ENCODE data around the gene TAOK1. TPM values are rescaled to one million over a fixed set of nuclear protein-coding genes. Genes with fewer than 3 reads are reported as not detected.
A peak's percentile ranks its signal among the peaks of the same experiment; 100 is the strongest.

The TAOK1 gene
- total RNA-seq, 1 donor from 2014 or later = 41.1 TPM

DNA sequence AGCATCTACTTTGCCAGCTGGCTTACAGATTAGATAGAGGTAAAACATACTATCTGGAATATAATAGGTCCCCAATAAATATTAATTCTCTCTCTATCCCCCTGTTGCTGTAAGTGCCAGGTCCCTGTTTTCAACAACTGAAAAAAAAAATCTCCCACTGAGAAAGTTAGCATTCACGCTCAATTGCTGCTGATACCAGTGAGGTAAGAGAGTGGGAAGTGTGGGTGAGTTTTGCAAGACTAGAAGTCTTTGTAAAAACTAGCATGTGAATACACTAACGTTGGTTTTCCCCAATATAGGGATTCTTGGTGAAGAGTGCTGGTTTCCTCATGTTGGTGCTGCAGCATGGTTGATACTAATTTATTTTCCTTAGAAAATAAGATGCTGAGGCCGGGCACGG lies 11.7 kb upstream of the TAOK1 start:
- DNase-seq (ENCODE audit: low read depth in 2 of 2) = no peak

DNA sequence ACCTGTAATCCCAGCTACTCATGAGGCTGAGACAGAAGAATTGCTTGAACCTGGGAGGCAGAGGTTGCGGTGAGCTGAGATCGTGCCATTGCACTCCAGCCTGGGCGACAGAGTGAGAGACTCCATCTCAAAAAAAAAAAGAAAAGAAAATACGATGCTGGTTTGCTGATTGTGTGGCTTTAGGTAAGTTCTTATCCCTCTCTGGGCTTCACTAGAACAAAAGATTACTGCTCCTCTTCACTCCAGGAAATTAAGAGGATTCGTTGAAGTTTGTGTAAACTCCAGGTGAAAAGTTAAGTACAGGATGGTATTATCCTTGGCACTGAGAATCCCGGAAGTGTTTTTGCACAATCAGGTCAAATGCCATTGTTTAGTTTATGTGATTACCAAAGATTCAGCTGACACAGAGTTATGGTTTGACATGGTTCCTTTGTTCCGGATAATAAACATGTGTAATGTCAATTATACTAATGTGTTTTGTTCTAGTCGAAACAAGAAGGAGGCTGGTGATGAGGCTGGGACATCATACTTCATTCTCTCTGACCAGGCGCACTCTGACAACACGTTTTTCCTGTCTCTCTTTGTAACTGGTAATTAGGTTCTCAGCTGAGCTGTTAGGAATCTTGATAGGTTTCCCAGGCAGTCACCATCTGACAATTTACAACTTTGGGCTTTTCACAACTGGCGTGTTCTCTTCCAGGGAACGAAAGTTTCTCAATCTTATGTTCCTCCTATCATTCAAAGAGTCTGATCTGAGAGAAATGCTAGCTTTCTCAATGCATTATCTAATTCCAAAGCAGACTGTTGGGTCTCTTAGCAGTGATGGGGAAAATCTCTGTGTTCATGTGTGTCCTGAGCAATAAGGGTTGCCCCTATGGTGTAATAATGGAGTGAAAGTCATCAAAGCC lies 10.8 kb upstream of the TAOK1 start:
- peak; percentile 52 to 73 for DNase-seq (ENCODE audit: low read depth in 2 of 2)

DNA sequence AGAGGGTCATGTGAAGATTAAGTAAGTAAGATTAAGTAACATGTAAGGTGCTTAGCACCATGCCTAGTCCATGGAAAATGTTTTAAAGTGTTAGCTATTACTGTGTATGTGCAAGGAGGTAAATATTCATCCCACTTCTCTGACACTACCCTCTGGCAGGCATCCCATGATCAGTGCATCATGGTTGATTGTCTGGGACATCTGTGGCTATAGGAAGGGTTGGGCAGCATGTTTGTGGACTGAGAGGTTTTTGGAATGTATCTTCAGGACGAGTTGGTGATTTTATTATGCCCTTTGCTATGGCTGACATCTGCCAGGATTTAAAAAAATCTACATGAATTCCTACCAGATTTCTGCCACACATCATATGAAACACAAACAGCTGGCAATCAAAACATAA lies 6.5 kb upstream of the TAOK1 start:
- no peak for DNase-seq (ENCODE audit: low read depth in 2 of 2)

DNA sequence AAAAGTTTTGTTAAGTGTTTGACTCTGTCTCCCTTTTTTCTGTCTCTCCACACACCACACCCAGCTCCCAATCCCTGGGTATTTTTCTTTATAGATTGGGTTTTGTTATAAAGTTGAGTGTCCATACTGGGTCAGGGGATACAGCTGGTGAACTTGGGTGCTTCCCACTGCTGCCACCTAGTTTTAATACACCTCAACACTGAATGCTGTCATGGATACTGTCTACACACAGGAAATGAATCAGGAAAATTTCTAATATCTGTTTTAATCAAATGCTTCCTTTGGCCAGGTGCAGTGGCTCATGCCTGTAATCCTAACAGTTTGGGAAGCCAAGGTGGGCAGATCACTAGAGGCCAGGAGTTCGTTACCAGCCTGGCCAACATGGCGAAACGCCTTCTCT lies 5.3 kb upstream of the TAOK1 start:
- DNase-seq (ENCODE audit: low read depth in 2 of 2) = peak; percentile 46 to 66

DNA sequence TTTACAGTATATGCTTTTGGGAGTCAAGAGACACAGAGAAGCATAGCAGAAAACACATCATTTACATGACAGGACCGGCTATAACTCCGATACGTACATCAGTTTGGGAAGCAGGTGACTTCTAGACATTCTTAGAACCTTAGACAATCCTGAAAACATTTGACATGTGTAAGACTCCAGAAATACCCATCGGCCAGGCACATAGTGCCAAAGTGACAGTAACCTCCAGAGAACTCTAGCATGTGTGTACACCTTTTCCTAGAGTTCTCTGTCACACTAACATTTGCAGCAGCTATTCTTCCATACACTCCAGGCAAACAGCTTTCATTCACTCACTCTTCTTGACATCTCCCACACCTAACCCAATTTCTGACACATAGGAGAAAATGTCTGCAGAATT lies 3.4 kb upstream of the TAOK1 start:
- DNase-seq (ENCODE audit: low read depth in 2 of 2) = no peak

DNA sequence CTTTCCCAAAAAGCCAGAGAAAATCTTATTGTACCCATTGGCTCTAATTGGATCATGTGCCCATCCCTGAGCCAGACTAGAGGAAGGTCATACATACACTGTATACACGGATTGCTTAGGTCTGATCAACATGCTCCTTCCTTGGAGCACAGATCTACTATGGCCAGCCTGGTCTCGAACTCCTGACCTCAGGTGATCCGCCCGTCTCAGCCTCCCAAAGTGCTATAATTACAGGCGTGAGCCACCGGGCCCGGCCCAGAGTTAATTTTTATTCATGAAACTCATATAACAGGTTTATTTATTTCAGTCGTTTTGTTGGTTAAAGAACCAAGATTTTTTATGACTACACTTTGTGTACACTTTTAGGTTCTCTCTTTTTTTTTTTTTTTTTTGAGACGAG lies 1.2 kb upstream of the TAOK1 start:
- DNase-seq (ENCODE audit: low read depth in 2 of 2) = no peak

DNA sequence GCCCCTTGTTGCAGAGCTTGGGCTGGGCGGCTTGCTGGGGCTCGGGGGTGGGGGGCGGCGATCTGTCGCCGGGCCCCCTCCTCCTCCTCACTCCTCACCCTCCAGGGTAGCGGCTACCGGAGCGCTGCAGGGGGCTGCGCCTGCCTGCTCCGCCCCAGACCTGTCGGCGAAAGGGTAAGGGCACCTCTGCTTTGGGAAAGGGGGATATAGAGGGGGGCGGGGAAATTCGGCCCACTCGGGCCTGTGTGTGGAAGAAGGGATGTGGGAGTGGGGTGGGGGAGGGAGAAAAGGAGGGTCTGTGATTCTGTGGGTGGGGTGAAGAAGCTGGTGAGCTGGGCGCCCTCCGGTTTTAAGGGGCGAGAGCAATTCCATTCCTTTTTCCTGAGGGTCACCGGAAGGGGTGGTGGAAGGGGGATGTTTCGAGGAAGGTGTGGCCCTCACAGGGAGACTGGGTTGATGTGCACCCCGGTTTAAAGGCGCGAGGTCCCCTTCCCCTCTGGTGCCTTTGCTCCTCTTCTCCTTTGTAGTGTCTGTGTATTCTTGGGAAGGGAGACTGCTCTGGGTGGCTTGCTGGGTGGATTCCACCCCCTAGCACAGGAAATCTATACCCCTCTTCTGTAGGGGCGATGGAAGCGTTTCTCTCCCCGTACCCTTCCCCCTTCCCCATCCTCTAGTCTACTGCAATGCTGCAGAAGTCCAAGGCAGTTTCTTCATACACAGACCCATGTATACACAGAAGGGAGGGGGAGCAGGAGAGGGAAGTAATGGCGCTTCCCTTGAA lies 878 bp downstream of the TAOK1 start:
- peak; percentile 30 to 32 for DNase-seq (ENCODE audit: low read depth in 2 of 2)

DNA sequence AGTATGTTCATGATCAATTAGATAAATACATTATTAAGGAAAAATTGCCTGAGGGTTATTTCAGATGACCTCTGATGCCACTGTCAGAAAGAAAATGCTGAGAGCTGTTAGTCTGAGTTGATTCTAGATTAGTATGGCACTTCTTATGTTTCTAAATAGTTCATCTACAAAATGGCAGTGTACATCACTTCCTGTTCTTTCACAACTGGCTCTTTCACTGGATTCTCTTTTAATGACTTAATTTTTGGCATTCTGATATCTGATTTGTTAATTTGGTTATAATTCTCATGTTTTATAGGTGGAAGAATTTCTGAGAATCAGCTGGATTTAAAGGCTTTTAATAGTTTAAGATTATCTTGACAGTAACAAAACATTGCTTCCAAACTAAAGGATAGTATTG lies 3.3 kb downstream of the TAOK1 start:
- DNase-seq (ENCODE audit: low read depth in 2 of 2) = peak; percentile 8 to 22

DNA sequence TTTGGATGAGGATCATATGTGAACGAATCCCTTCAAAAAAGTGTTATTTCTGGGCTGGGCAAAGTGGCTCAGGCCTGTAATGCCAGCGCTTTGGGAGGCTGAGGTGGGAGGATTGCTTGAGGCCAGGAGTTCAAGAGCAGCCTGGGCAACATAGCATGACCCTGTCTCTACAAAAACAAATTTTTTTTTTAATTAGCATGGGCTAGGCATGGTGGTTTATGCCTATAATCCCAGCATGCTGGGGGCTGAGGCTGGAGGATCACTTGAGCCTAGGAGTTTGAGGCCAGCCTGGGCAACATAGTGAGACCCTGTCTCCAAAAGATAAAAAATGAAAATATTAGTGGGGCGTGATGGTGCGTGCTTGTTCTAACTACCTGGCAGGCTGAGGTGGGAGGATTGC lies 4.6 kb downstream of the TAOK1 start:
- no peak for DNase-seq (ENCODE audit: low read depth in 2 of 2)

DNA sequence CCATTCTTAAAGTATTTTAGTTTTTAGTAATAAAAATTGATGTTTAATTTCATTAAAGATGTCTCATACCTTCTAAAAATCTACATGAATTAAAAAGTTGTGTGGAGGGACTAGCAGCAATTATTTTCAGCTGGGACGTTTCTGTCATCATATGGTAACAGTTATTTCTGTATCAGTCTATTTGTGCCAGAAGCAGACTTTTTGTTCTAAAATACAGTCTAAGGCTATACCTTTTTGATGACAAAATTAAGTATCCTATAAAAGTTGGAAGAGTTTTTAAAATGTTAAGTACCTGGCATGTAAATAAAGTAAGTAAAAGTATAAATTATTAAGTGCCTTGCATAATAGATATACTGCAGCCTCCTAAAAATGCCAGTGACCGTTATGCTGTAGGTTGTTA lies 5.9 kb downstream of the TAOK1 start:
- DNase-seq (ENCODE audit: low read depth in 2 of 2) = no peak

DNA sequence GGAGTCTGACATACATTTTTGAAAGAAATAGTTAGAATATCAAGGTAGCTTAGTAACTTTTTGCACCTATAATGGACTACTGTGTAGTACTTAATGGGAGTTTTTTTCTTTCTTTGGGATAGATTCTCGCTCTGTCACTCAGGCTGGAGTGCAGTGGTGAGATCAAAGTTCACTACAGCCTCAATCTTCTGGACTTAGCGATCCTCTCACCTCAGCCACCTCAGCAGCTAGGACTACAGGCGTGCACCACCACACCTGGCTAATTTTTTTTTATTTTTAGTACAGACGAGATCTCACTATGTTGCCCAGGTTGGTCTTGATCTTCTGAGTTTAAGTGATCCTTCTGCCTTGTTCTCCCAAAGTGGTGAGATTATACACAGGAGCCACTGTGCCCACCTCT lies 9.5 kb downstream of the TAOK1 start:
- no peak for DNase-seq (ENCODE audit: low read depth in 2 of 2)

DNA sequence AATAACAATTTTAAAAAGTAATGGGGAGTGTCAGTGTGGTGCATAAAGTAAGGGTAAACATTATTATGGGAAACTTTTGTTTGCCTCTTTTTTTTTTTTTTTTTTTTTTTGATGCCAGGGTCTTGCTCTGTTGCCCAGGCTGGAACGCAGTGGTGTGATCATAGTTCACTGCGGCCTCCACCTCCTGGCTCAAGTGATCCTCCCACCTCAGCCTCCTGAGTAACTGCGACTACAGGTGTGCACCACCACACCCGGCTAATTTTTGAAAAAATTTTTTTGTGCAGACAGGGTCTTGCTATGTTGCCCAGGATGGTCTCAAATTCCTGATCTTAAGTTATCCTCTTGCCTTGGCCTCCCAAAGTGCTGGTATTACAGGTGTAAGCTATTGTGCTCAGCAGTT lies 10.7 kb downstream of the TAOK1 start:
- no peak for DNase-seq (ENCODE audit: low read depth in 2 of 2)

DNA sequence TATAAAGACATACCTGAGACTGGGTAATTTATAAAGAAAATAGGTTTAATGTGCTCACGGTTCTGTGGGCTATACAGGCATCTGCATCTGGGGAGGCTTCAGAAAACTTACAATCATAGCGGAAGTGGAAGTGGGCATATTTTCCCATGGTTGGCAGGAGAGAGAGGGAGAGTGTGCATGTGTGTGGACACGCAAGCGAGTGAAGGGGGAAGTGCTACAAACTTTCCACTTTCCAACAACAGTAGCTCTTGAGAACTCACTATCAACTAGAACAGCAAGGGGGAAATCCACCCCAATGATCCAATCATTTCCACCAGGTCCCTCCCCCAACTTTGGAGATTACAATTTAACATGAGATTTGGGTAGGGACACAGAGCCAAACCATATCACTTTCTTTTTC lies 11.1 kb downstream of the TAOK1 start:
- no peak for DNase-seq (ENCODE audit: low read depth in 2 of 2)

DNA sequence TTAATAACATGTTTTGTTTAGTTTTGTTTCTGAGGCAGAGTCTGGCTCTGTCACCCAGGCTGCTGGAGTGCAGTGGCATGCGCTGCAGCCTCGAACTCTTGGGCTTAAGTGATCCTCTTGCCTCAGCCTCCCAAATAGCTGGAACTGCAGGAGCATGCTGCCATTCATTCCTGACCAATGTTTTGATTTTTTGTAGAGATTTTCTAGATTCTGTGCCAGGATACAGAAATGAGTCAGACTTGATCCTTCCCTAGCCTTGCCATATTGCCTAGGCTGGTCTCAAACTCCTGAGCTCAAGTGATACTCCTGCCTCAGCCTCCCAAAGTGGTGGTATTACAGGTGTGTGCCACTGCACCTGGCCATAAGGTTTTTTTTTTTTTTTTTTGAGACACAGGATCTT lies 17.7 kb downstream of the TAOK1 start:
- DNase-seq (ENCODE audit: low read depth in 2 of 2) = peak in 1 of 2 donors; percentile 14

DNA sequence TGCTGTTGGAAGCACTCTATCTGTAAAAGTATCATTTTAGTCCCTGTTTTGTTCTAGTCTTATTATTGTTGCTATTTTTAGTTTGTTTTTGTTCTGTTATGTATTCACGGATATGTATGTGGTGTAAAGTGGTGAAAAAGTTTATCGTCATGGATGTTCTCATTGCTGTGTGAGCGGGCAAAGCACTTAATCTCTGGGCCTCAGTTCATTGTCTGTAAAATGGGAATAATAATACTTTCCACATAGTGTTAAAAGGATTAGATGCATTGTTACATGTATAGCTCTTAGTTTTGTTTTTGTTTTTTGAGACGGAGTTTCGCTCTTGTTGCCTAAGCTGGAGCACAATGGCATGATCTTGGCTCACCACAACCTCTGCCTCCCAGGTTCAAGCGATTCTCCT lies 19.8 kb downstream of the TAOK1 start:
- peak in 1 of 2 donors; percentile 31 for DNase-seq (ENCODE audit: low read depth in 2 of 2)

DNA sequence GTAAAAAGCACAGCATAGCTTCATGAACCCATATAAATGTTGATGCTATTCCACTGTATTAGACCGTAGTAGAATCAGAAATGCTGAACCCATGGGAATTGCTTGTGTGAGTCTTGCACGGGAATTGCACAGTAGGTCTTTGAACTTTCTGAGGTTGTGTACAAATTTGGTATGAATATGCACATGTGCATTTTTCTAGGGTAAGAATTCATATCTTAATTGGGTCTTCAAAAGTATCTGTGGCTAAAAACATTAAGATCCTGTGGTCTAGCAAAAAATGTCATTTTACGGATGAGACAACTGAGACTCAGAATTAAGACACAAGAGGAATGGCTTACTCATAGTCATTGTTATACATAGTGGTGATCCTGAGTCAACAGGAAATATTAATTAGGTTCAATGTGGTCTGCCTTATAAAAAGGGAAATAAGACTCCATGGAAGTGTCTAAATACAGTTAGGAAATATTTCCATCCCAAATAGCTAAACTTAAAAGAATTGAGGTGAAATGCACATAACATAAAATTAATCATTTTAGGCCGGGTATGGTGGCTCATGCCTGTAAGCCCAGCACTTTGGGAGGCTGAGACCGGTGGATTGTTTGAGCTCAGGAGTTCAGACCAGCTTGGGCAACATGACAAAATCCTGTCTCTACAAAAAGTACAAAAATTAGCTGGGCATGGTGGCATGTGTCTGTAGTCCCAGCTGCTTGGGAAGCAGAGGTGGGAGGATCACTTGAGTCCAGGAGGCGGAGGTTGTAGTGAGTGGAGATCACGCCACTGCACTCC lies 22.8 kb downstream of the TAOK1 start:
- DNase-seq (ENCODE audit: low read depth in 2 of 2) = peak; percentile 12 to 82

DNA sequence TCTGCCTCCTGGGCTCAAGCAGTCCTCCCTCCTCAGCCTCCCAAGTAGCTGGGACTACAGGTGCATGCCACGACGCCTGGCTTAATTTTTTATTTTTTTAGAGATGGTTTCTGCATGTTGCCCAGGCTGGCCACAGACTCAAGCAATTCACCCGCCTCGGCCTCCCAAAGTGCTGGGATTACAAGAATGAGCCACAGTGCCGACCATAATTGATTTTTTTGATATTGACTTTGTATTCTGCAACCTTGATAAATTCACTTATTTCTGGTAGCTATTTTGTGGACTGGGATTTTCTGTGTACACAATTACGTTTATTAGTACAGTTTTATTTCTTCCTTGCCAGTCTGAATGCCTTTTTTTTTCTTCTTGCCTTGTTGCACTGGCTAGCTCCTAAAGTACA lies 30.0 kb downstream of the TAOK1 start:
- no peak for DNase-seq (ENCODE audit: low read depth in 2 of 2)

DNA sequence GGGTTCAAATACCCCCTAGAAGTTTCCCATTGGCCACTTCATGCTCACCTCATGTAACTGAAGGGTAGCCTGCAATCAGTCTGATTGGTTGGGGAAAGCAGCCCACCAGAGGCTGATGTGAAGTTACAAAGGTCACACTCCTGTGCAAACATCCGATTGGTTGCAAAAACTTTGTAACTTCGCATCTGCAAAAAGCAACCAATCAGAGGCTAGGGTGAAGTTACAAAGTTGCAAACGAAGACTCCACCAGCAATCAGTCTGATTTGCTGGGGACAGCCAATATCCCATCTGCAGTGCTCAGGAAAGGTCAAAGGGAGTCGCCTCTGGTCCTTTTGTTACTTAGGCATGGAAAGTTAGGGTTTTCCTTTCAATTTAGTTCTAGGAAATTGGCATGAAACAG lies 40.1 kb downstream of the TAOK1 start:
- no peak for DNase-seq (ENCODE audit: low read depth in 2 of 2)

DNA sequence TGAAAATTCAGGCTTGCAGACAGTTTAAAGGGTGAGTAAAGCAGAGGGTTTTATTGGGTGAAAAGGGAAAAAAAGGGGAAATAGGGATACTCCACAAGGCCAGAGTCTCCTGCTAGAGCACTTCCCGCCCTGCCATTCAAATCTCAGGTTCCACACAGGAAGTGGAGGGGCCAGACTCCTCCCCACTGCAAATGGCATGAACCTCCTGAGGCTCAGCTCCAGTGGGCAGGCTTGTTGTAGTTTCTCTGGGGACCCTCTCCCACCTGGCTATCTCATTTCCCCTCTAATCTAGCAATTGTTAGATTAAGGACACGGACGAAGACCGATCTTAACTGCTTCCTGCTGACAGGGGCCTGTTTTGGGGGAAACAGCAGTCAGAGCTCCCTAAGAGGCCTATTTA lies 43.4 kb downstream of the TAOK1 start:
- DNase-seq (ENCODE audit: low read depth in 2 of 2) = no peak

DNA sequence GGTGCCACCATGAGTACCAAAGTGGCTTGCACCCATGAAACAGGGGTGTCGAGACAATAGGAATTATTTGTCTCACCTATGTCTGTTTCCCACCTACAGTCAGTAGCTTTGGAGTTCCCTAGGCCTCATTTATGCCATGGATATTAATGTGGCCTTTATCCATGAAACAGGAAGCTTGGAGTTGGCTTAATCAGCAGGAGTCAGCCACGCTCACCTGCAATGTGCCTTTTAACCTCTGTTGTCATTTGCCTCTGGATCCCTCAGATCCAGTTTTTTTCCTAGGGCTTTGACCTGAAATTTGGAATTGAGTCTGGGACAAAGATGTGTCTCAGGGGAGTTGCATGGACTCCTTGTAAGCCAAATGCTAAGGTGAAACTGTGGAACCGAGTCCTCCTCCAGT lies 44.4 kb downstream of the TAOK1 start:
- no peak for DNase-seq (ENCODE audit: low read depth in 2 of 2)

DNA sequence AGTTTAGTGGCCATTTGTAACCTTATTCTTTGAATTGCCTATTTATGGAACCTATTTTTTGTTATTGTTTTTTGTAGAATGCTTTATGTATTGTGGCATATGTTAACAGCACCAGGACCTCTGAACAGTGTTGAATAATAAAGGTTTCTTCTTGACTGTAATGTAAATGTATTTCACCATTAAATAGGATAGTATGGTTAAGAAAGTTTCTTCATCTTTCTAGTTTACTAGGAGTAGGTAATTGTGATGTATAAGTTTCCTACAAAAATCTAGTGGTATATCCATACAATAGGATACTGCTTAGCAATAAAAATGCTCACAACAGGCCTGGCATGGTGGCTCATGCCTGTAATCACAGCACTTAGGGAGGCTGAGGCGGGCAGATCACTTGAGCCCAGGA lies 52.3 kb downstream of the TAOK1 start:
- DNase-seq (ENCODE audit: low read depth in 2 of 2) = no peak

All from lung microvascular endothelial cell (primary cell).